HG02610 (cell line): Measurements from ENCODE around the gene CCNA1.

Experiments
- ATAC-seq: cut with Tn5 transposase; IDR thresholded peaks from one replicate; pipeline ENCODE4 v1.9.1; 2021; ENCODE audit warnings: mild to moderate bottlenecking, moderate library complexity; ENCODE audit not compliant: unreplicated experiment

CCNA1 gene

GRCh38 chr13:36453516-36453915 lies 21.2 kb downstream of the CCNA1 start:
- no peak for ATAC-seq

GRCh38 chr13:36454121-36454520 lies 21.8 kb downstream of the CCNA1 start:
- ATAC-seq, result no peak

GRCh38 chr13:36454987-36455386 lies 22.7 kb downstream of the CCNA1 start:
- no peak for ATAC-seq

- no peak for ATAC-seq
Measured at GRCh38 chr13:36456577-36456976, 24.3 kb downstream of the CCNA1 start.

GRCh38 chr13:36461506-36461905 lies 29.2 kb downstream of the CCNA1 start:
- ATAC-seq, result no peak

- no peak for ATAC-seq
Measured at GRCh38 chr13:36475468-36475867, 43.2 kb downstream of the CCNA1 start.

GRCh38 chr13:36476661-36477060 lies 44.4 kb downstream of the CCNA1 start:
- no peak for ATAC-seq

GRCh38 chr13:36480726-36481427 lies 48.6 kb downstream of the CCNA1 start:
- ATAC-seq, result no peak

- no peak for ATAC-seq
Measured at GRCh38 chr13:36490055-36490454, 57.8 kb downstream of the CCNA1 start.
